Measurements from ENCODE around the gene GBE1.

GBE1 gene

GRCh38 chr3:81444817-81445460, 316.5 kb downstream of the GBE1 start:
- ChIA-PET POLR2A (no interaction called here), CTCF (no interaction called here)
- no peaks in the 10 kb centered on the region for H3K9me3 ChIP-seq (ENCODE audit: control insufficient read depth, insufficient read depth, low read depth, low read length)
- H3K4me3 ChIP-seq (ENCODE audit: low read depth, low read length): no peak overlapping the region
- H3K36me3 ChIP-seq (ENCODE audit: control insufficient read depth in 2 of 2, insufficient read depth in 1 of 2, low read length in 2 of 2): no peaks in the 10 kb centered on the region
- no peak overlapping the region for H3K27ac ChIP-seq (ENCODE audit: extremely low read depth, low read depth, low read length)
- TF ChIP-seq ZFHX2 (tag by site-specific recombination; conservative IDR thresholded peaks at IDR 0.05) (no peak), GLIS2 (tag by site-specific recombination; IDR thresholded peaks at IDR 0.05) (no peak), ZNF791 (tag by site-specific recombination; IDR thresholded peaks at IDR 0.05) (no peak), ZNF449 (tag by site-specific recombination; IDR thresholded peaks at IDR 0.05) (no peak), ZNF473 (tag by site-specific recombination; IDR thresholded peaks at IDR 0.05) (no peak), ZSCAN5A (tag by site-specific recombination; IDR thresholded peaks at IDR 0.05) (no peak), ZNF521 (tag by site-specific recombination; IDR thresholded peaks at IDR 0.05) (no peak), ZNF248 (tag by site-specific recombination; IDR thresholded peaks at IDR 0.05) (no peak), ZNF660 (tag by site-specific recombination; IDR thresholded peaks at IDR 0.05) (no peak)
- H3K4me1 ChIP-seq (ENCODE audit: control insufficient read depth, insufficient read depth, low read length): no peaks in the 10 kb centered on the region

- no peaks in the 10 kb centered on the region for H3K36me3 ChIP-seq (ENCODE audit: control insufficient read depth in 2 of 2, insufficient read depth in 1 of 2, low read length in 2 of 2)
- no peaks in the 10 kb centered on the region for H3K9me3 ChIP-seq (ENCODE audit: control insufficient read depth, insufficient read depth, low read depth, low read length)
- no peak for TF ChIP-seq HOXA7 (CRISPR knock-in tag; IDR thresholded peaks at IDR 0.05; ENCODE audit: borderline replicate concordance)
- no peak for TF ChIP-seq ZNF580 (tag by site-specific recombination; IDR thresholded peaks at IDR 0.05)
- TF ChIP-seq KLF10 (tag by site-specific recombination; IDR thresholded peaks at IDR 0.05): no peak
- no peak for TF ChIP-seq ZBTB11 (tag by site-specific recombination; conservative IDR thresholded peaks at IDR 0.05; ENCODE audit: low read depth)
- no peak for TF ChIP-seq ZNF830 (tag by site-specific recombination; IDR thresholded peaks at IDR 0.05; ENCODE audit: low read depth)
- no peak for TF ChIP-seq HIC1 (tag by site-specific recombination; IDR thresholded peaks at IDR 0.05)
- TF ChIP-seq ZNF16 (tag by site-specific recombination; IDR thresholded peaks at IDR 0.05; ENCODE audit: low read depth): no peak
- TF ChIP-seq ZNF433 (tag by site-specific recombination; IDR thresholded peaks at IDR 0.05; ENCODE audit: low read depth): no peak
- no peak for TF ChIP-seq ZNF157 (tag by site-specific recombination; IDR thresholded peaks at IDR 0.05)
- no peak for TF ChIP-seq ZNF692 (tag by site-specific recombination; IDR thresholded peaks at IDR 0.05)
- no peak overlapping the region for H3K4me3 ChIP-seq (ENCODE audit: low read depth, low read length)
- H3K4me1 ChIP-seq (ENCODE audit: control insufficient read depth, insufficient read depth, low read length): no peaks in the 10 kb centered on the region
- POLR2A ChIA-PET: no interaction called here
- CTCF ChIA-PET: no interaction called here
- H3K27ac ChIP-seq (ENCODE audit: extremely low read depth, low read depth, low read length): no peak overlapping the region
Measured at GRCh38 chr3:81443958-81444357, 317.5 kb downstream of the GBE1 start.
